Measurements from ENCODE around the gene OLIG2.
A peak's percentile ranks its signal among the peaks of the same experiment; 100 is the strongest.

OLIG2 gene

DNA sequence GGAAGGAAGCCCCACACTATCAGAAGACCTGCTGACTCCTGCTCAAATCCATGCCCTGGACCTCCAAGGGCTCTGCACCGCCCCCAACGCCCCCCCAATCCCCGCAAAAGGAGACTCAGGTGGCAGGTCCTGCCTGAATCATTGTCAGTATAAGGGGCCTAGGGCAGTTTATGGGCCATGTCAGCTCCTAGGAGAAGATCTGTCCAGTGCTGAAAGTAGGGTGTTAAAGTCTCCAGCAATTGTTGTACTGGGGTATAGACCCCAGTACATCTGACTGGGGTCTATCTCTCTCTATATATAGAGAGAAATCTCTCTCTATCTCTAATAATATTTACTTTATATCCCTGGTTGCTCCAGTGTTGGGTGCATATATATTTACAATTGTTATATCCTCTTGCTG, 12.1 kb upstream of the OLIG2 start:
- TF ChIP-seq, protein P1, sequence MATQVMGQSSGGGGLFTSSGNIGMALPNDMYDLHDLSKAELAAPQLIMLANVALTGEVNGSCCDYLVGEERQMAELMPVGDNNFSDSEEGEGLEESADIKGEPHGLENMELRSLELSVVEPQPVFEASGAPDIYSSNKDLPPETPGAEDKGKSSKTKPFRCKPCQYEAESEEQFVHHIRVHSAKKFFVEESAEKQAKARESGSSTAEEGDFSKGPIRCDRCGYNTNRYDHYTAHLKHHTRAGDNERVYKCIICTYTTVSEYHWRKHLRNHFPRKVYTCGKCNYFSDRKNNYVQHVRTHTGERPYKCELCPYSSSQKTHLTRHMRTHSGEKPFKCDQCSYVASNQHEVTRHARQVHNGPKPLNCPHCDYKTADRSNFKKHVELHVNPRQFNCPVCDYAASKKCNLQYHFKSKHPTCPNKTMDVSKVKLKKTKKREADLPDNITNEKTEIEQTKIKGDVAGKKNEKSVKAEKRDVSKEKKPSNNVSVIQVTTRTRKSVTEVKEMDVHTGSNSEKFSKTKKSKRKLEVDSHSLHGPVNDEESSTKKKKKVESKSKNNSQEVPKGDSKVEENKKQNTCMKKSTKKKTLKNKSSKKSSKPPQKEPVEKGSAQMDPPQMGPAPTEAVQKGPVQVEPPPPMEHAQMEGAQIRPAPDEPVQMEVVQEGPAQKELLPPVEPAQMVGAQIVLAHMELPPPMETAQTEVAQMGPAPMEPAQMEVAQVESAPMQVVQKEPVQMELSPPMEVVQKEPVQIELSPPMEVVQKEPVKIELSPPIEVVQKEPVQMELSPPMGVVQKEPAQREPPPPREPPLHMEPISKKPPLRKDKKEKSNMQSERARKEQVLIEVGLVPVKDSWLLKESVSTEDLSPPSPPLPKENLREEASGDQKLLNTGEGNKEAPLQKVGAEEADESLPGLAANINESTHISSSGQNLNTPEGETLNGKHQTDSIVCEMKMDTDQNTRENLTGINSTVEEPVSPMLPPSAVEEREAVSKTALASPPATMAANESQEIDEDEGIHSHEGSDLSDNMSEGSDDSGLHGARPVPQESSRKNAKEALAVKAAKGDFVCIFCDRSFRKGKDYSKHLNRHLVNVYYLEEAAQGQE (IDR thresholded peaks at IDR 0.05; ENCODE audit: low read depth) = peak; percentile 63
- no peak for TF ChIP-seq USF1 (IDR thresholded peaks at IDR 0.05)

DNA sequence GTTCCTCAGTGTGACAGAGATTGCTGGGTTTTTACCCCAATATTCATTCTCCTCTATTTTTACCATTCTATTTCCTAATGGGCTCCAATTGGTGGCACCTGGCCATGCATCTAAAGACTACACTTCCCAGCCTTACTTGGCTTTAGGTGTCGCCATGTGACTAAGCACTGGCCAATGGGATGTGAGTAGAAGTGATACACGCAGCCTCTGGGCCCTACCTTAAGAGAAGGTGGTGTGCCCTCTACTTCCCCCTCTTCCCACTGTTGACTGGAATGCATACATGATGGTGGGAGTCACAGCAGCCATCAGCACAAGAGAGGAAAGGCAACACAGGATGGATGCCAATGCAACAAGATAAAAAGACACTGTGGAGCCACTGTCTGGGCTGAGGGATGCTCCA, 11.4 kb upstream of the OLIG2 start:
- TF ChIP-seq, protein P1 (IDR thresholded peaks at IDR 0.05; ENCODE audit: low read depth) = no peak
- TF ChIP-seq USF1 (IDR thresholded peaks at IDR 0.05) (peak; percentile 21; the same call in 1 of the 2 replicates), EP300 (IDR thresholded peaks at IDR 0.05; ENCODE audit: borderline replicate concordance) (no peak), EGR1 (IDR thresholded peaks at IDR 0.05) (no peak), RAD21 (IDR thresholded peaks at IDR 0.05; ENCODE audit: low read depth) (no peak), TEAD4 (IDR thresholded peaks at IDR 0.05) (no peak)

DNA sequence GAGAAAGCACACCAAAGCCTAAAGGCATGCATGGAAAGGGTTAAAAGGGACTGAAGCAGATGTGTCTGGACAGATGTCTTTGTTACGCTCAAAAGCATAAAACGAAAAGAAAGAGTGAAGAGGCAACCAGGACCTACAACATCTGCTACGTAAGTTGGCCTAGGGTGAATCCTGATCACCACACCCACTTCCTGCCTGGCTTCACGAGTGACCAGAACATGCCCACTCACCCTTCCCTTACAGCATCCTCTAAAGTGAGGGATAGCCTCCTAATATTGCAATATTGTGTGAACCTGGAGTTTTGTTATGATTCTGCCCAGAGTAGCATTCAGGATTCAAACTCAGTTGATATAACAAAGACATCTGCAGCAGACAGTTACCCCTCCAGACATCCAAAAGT, 10.6 kb upstream of the OLIG2 start:
- TF ChIP-seq ZBTB7A (IDR thresholded peaks at IDR 0.05; ENCODE audit: low read depth) = no peak

DNA sequence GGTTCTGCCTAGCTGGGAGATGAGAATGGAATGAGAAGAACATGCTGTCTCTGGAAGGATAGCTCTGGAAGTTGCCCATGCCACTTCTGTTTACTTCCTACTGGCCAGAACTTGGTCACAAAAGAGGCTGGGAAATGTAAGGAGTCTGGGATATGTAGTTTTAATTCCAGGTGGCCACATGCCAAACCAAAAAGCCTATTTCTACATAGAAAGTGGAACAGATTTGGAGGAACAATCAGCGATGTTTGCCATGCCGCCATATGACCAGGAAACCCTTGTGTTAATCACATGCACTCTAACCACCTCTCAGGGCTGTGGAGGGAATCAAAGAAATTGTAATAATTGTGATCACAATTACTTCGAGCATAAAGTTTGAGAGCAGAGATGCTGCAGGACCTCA, 10.0 kb upstream of the OLIG2 start:
- TF ChIP-seq RAD21 (IDR thresholded peaks at IDR 0.05; ENCODE audit: low read depth) (no peak), TAF1 (IDR thresholded peaks at IDR 0.05; ENCODE audit: low read depth) (no peak), NFIC (IDR thresholded peaks at IDR 0.05) (no peak), TCF12 (IDR thresholded peaks at IDR 0.05; ENCODE audit: low read depth) (no peak), TEAD4 (IDR thresholded peaks at IDR 0.05) (no peak), EGR1 (IDR thresholded peaks at IDR 0.05) (no peak), CREB1 (IDR thresholded peaks at IDR 0.05; ENCODE audit: low read depth) (no peak), FOXM1 (IDR thresholded peaks at IDR 0.05; ENCODE audit: borderline replicate concordance, low read depth) (no peak), YY1 (IDR thresholded peaks at IDR 0.05; ENCODE audit: low read depth) (no peak), ZBTB7A (IDR thresholded peaks at IDR 0.05; ENCODE audit: low read depth) (no peak), CEBPB (IDR thresholded peaks at IDR 0.05) (no peak), USF1 (IDR thresholded peaks at IDR 0.05) (no peak)
- TF ChIP-seq, protein P2, sequence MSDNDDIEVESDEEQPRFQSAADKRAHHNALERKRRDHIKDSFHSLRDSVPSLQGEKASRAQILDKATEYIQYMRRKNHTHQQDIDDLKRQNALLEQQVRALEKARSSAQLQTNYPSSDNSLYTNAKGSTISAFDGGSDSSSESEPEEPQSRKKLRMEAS (IDR thresholded peaks at IDR 0.05) = no peak
- TF ChIP-seq, protein P1 (IDR thresholded peaks at IDR 0.05; ENCODE audit: low read depth) = no peak

GRCh38 chr21:33018707-33019465, 6.8 kb upstream of the OLIG2 start:
- TF ChIP-seq NFIC (IDR thresholded peaks at IDR 0.05) (no peak), TCF12 (IDR thresholded peaks at IDR 0.05; ENCODE audit: low read depth) (no peak), ZBTB7A (IDR thresholded peaks at IDR 0.05; ENCODE audit: low read depth) (no peak), CEBPB (IDR thresholded peaks at IDR 0.05) (no peak), RAD21 (IDR thresholded peaks at IDR 0.05; ENCODE audit: low read depth) (no peak), USF1 (IDR thresholded peaks at IDR 0.05) (no peak), EP300 (IDR thresholded peaks at IDR 0.05; ENCODE audit: borderline replicate concordance) (no peak)
- TF ChIP-seq, protein P2 (IDR thresholded peaks at IDR 0.05) = no peak

Data from Ishikawa (cell line).